ENCODE results near the gene TMEM161A. TPM values are rescaled to one million over a fixed set of nuclear protein-coding genes. Genes with fewer than 3 reads are reported as not detected.

TMEM161A gene
- total RNA-seq (2014; rRNA removed; shearing (Covaris generic)) (59.3 and 59.5 TPM in 2 replicates), polyA plus RNA-seq (2016; fragmentation: Nextera tagmentation; extraction: Ambion mirVana) (38.0 and 38.9 TPM in 2 replicates)
- long read RNA-seq, transcript TMEM161A-201 (12 exons, 1,820 nt): major isoform, 37 of 59 reads
- long read RNA-seq, transcript TMEM161A-205 (11 exons, 1,923 nt): minor isoform, 6 of 59 reads
- long read RNA-seq, partial matches to known transcripts: 8 of 59 reads
- long read RNA-seq, other reads (novel, unspliced or antisense): 7 of 59 reads

- Mint-ChIP-seq H3K4me3 (peak within 1 kb of the TSS; percentile 99), H3K27me3 (ENCODE audit: insufficient read depth, low read depth, poor library complexity) (peaks cover 39% of the 10 kb centered on the region), H3K9me3 (peaks cover 5% of the 10 kb centered on the region; the same call in 2 of the 3 replicates), H3K36me3 (ENCODE audit: low read depth) (peaks cover 10% of the 10 kb centered on the region), H3K27ac (peak within 1 kb of the TSS; percentile 97), H3K4me1 (peaks cover 9% of the 10 kb centered on the region)
- H4K20me1 ChIP-seq (replicated peaks; ENCODE audit: insufficient read depth): peaks cover 13% of the 10 kb centered on the region; the same call in 1 of the 2 replicates
- peak within 1 kb of the TSS; percentile 99 for H3K4me2 ChIP-seq
- TF ChIP-seq POLR2AphosphoS5 (IDR thresholded peaks at IDR 0.05; ENCODE audit: low read depth) (peak; percentile 94), ETS1 (IDR thresholded peaks at IDR 0.05) (peak; percentile 79), ZNF114 (CRISPR knock-in tag; IDR thresholded peaks at IDR 0.05) (no peak), CREB1 (CRISPR knock-in tag; IDR thresholded peaks at IDR 0.05; ENCODE audit: low read depth) (peak; percentile 80), EZH2phosphoT487 (IDR thresholded peaks at IDR 0.05; ENCODE audit: unreplicated experiment) (no peak), ZNF462 (CRISPR knock-in tag; IDR thresholded peaks at IDR 0.05) (no peak), ZNF331 (CRISPR knock-in tag; IDR thresholded peaks at IDR 0.05; ENCODE audit: low read depth) (no peak)
- ATAC-seq (peak; percentile 92), DNase-seq (ENCODE audit: low spot score) (peak; percentile 99)
- peak within 1 kb of the TSS; percentile 98 for H2AFZ ChIP-seq
- no peaks in the 10 kb centered on the region for H3K36me3 ChIP-seq (ENCODE audit: insufficient read depth)
- peaks cover 3% of the 10 kb centered on the region; the same call in 1 of the 2 replicates for H3K79me2 ChIP-seq (replicated peaks; ENCODE audit: insufficient read depth)
- H3F3A ChIP-seq (replicated peaks; ENCODE audit: low read depth): peaks cover 10% of the 10 kb centered on the region; the same call in 1 of the 2 replicates
- H3K9me2 ChIP-seq (ENCODE audit: insufficient read depth): no peaks in the 10 kb centered on the region
- H3K4me1 ChIP-seq (ENCODE audit: insufficient read depth): peaks cover 5% of the 10 kb centered on the region; the same call in 1 of the 2 replicates
- no peak within 1 kb of the TSS for H3K27ac ChIP-seq (ENCODE audit: low read depth)
- peak within 1 kb of the TSS; percentile 98 for H3K4me3 ChIP-seq
- no peaks in the 10 kb centered on the region for H3K27me3 ChIP-seq (ENCODE audit: insufficient read depth)
These were observed at the start of gene TMEM161A for GRCh38 chr19:19138109-19138981. TMEM161A (minus strand) TSS chr19:19138478; CDS start chr19:19138428, 50 bp downstream.

Data from GM23338 (cell line).